Measurements from ENCODE around the gene DST.

DNA sequence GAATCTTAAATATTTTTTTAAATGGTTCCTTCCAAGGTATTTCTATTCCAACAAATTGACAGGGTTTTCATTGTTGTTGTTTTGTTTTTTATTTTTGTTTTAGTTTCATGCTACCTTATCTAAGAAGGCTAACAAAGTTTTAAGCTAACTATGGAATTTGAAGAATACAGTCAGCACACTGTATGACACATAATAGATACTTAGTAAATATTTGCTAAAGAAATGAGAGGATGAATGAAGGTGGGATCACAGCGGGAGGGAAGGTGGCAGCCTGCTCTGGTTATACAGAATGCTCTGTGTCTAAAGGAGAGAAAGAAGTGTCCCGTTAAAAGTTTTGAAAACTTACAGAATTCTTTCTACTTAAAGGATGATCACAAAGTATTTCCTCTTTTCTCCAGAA lies 43.7 kb upstream of the DST start:
- TF ChIP-seq, protein P1, sequence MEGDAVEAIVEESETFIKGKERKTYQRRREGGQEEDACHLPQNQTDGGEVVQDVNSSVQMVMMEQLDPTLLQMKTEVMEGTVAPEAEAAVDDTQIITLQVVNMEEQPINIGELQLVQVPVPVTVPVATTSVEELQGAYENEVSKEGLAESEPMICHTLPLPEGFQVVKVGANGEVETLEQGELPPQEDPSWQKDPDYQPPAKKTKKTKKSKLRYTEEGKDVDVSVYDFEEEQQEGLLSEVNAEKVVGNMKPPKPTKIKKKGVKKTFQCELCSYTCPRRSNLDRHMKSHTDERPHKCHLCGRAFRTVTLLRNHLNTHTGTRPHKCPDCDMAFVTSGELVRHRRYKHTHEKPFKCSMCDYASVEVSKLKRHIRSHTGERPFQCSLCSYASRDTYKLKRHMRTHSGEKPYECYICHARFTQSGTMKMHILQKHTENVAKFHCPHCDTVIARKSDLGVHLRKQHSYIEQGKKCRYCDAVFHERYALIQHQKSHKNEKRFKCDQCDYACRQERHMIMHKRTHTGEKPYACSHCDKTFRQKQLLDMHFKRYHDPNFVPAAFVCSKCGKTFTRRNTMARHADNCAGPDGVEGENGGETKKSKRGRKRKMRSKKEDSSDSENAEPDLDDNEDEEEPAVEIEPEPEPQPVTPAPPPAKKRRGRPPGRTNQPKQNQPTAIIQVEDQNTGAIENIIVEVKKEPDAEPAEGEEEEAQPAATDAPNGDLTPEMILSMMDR (IDR thresholded peaks at IDR 0.05) = no peak
- no peak for TF ChIP-seq POLR2A (IDR thresholded peaks at IDR 0.05)

Measured in heart left ventricle (tissue), 13 donors.